Lower leg skin (tissue), 4 donors: ENCODE results near the gene PTPRN2. TPM values are rescaled to one million over a fixed set of nuclear protein-coding genes. Genes with fewer than 3 reads are reported as not detected.

Source experiments
- DNase-seq, 2 donors: peaks; one replicate each; pipeline ENCODE4 v3.0.0-alpha.2; 2019; ENCODE audit warnings: low spot score in 2 of 2
- H3K4me3 ChIP-seq: fragments of 200-600 bp; sonication (generic); 2 replicates; pipeline ENCODE4 v1.5.1; 2017; ENCODE audit warnings: mild to moderate bottlenecking, low read depth; ENCODE audit not compliant: poor library complexity, severe bottlenecking
- CTCF ChIP-seq, 3 donors: fragments of 450-650 bp; IDR thresholded peaks; one replicate each; pipeline ENCODE4 v1.5.1; 2016; ENCODE audit warnings: antibody characterized with exemption in 3 of 3, mild to moderate bottlenecking in 3 of 3, moderate library complexity in 2 of 3
- POLR2A ChIP-seq, 2 donors: fragments of 450-650 bp; IDR thresholded peaks; one replicate each; pipeline ENCODE4 v1.6.1; 2016 to 2017; ENCODE audit warnings: antibody characterized with exemption in 2 of 2, mild to moderate bottlenecking in 1 of 2, moderate library complexity in 1 of 2
- WGBS, 2 donors: methylation state at CpG; one replicate each; pipeline ENCODE4 v1.1.5; 2018; 5-methylcytosine and 5-hydroxymethylcytosine counted together
- intact Hi-C: fragments of 100-400 bp; cut with DNase I; formaldehyde crosslinking; loops from one replicate; pipeline ENCODE4 v1.15.0; 2023; ENCODE audit warnings: low total_unique reads
- total RNA-seq, 4 donors: library from RNA; depleted of rRNA; stranded (reverse); fragments of >200 nt; gene quantifications; one replicate each; pipeline ENCODE4 v1.1.0, GENCODE V29; 2016

Gene PTPRN2
- total RNA-seq, 4 donors from 2014 or later, result 0.11 to 1.6 (median 0.92) TPM

GRCh38 chr7:157497367-157497743 is 1090.3 kb downstream of the PTPRN2 start:
- TF ChIP-seq CTCF (IDR thresholded peaks at IDR 0.05) (no peak), POLR2A (IDR thresholded peaks at IDR 0.05) (no peak)
- no peak overlapping the region for H3K4me3 ChIP-seq
- peak in 1 of 2 donors; percentile 49 for DNase-seq
- WGBS, 2 donors, result 74 to 81% methylated on average over 8 of the region's 8 CpGs
- intact Hi-C loops, result no loop called here

GRCh38 chr7:157496416-157497275 is 1091.0 kb downstream of the PTPRN2 start:
- 65 to 67% methylated on average over 31 of the region's 31 CpGs for WGBS, 2 donors
- intact Hi-C loops, result no loop called here
- no peak for TF ChIP-seq CTCF (IDR thresholded peaks at IDR 0.05)
- TF ChIP-seq POLR2A (IDR thresholded peaks at IDR 0.05), result no peak
- peak in 1 of 2 donors; percentile 69 for DNase-seq
- H3K4me3 ChIP-seq, result no peak overlapping the region

- intact Hi-C loops, result no loop called here
- DNase-seq, result peak in 1 of 2 donors; percentile 69
- no peak for TF ChIP-seq POLR2A (IDR thresholded peaks at IDR 0.05)
- TF ChIP-seq CTCF (IDR thresholded peaks at IDR 0.05), result no peak
- 67 to 70% methylated on average over 13 of the region's 13 CpGs for WGBS, 2 donors
- H3K4me3 ChIP-seq, result no peak overlapping the region
Measured at GRCh38 chr7:157495594-157495993, 1092.0 kb downstream of the PTPRN2 start.

- TF ChIP-seq POLR2A (IDR thresholded peaks at IDR 0.05) (no peak), CTCF (IDR thresholded peaks at IDR 0.05) (no peak)
- DNase-seq, result no peak
- H3K4me3 ChIP-seq, result no peak overlapping the region
- WGBS, 2 donors, result 54 to 56% methylated on average over 2 of the region's 2 CpGs
- intact Hi-C loops, result no loop called here
Measured at GRCh38 chr7:157495177-157495553, 1092.5 kb downstream of the PTPRN2 start.

GRCh38 chr7:157494506-157495176 is 1093.0 kb downstream of the PTPRN2 start:
- peak in 1 of 2 donors; percentile 80 for DNase-seq
- TF ChIP-seq CTCF (IDR thresholded peaks at IDR 0.05), result no peak
- no peak for TF ChIP-seq POLR2A (IDR thresholded peaks at IDR 0.05)
- intact Hi-C loops, result no loop called here
- no peak overlapping the region for H3K4me3 ChIP-seq
- 62 to 77% methylated on average over 10 to 12 of the region's 12 CpGs for WGBS, 2 donors
